Aorta (tissue), 5 donors: ENCODE measurements around the gene GAREM1. TPM values are rescaled to one million over a fixed set of nuclear protein-coding genes. Genes with fewer than 3 reads are reported as not detected.

Experiments used
- ATAC-seq: fragments of 200-7000 bp; cut with Tn5 transposase; one replicate; pipeline ENCODE4 v1.9.1; 2022; ENCODE audit warnings: moderate library complexity; ENCODE audit not compliant: low FRiP score
- DNase-seq, 2 donors: peaks; one replicate each; pipeline ENCODE4 v3.0.0-alpha.2; 2020
- H3K27ac ChIP-seq, 2 donors: one replicate each; pipeline ENCODE4 v1.5.1; 2013; ENCODE audit warnings: low read length in 2 of 2, mild to moderate bottlenecking in 2 of 2, moderate library complexity in 2 of 2, control low read depth in 1 of 2, inconsistent platforms in 1 of 2, low read depth in 1 of 2
- H3K27me3 ChIP-seq, 2 donors: one replicate each; pipeline ENCODE4 v1.6.1; 2013; ENCODE audit warnings: control low read depth in 1 of 2, low read length in 1 of 2, mild to moderate bottlenecking in 1 of 2, moderate library complexity in 1 of 2; ENCODE audit not compliant: insufficient read depth in 2 of 2, control insufficient read depth in 1 of 2
- H3K36me3 ChIP-seq, 2 donors: one replicate each; pipeline ENCODE4 v1.6.1; 2013; ENCODE audit warnings: control low read depth in 1 of 2, low read length in 1 of 2, mild to moderate bottlenecking in 1 of 2; ENCODE audit not compliant: insufficient read depth in 2 of 2, control insufficient read depth in 1 of 2
- H3K4me1 ChIP-seq, 2 donors: one replicate each; pipeline ENCODE4 v1.6.1; 2013; ENCODE audit warnings: low read length in 2 of 2, control low read depth in 1 of 2, mild to moderate bottlenecking in 1 of 2, moderate library complexity in 1 of 2; ENCODE audit not compliant: insufficient read depth in 2 of 2, control insufficient read depth in 1 of 2
- H3K4me3 ChIP-seq, 2 donors: one replicate each; pipeline ENCODE4 v1.5.1; 2013; ENCODE audit warnings: low read length in 2 of 2, control low read depth in 1 of 2, mild to moderate bottlenecking in 1 of 2
- H3K9me3 ChIP-seq: one replicate; pipeline ENCODE4 v1.6.1; 2013; ENCODE audit warnings: mild to moderate bottlenecking, low read length; ENCODE audit not compliant: control insufficient read depth
- WGBS, 2 donors: extraction: QIAGEN DNeasy Blood & Tissue Kit; methylation state at CpG; one replicate each; pipeline ENCODE4 v1.1.7; 2013; 5-methylcytosine and 5-hydroxymethylcytosine counted together
- intact Hi-C, 2 donors: fragments of 100-400 bp; cut with DNase I; formaldehyde crosslinking; loops; one replicate each; pipeline versions ENCODE4 v1.14.2 to v1.15.0; 2022
- polyA plus RNA-seq, 2 donors: library from polyadenylated mRNA; stranded (reverse); fragments of 200-250 nt; gene quantifications; one replicate each; pipeline ENCODE4 v1.2.3, GENCODE V29; 2013
- total RNA-seq, 2 donors: library from RNA; stranded (reverse); fragmentation: NEBNext Ultra II Directional; extraction: Animal tissue kit (Norgen Biotek cat#: 25700); gene quantifications; one replicate each; pipeline ENCODE4 v1.2.1, GENCODE V29; 2021
- donor health status: healthy with polysubstance abuse.
- donor health status: Bipolar disorder and iron deficiency.
- donor health status: DM: no; HTN: no; CAD: no.
- donor health status: DM: no; HTN: no; CAD: no.
- donor health status: DM: yes; HTN: yes; CAD: no.

The GAREM1 gene
- total and polyA plus RNA-seq, 4 donors, result 2.4 to 24.0 (median 7.0) TPM

DNA sequence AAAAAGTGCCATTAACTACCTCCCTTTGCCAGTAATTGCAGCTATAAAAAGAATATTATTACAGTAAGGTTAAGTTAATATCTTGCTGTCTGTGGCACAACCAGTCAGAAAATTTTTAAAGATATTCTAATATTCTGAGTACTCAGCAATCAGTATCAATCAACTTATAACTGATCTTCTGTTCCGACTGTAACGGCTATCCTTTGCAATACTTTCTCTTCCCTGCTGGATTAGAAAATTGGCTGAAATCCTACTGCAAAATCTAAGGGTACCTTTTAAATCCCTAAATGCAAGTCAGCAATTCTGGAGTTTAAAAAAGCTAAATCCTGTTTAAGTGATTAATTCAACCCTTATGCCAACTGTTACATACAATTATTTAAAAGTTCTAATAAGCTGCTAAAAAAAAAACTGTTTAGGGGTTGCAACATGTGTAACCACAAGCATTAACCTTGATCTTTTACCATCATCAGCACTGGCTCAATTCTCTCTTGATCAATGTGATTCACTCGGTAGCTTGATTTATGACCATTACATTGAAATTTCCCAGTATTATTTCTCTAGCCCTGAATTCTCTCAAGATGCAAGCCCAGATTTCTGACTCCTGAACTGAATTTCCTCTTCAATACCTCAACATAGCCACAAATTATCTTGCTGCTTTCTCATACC is 20.5 kb downstream of the GAREM1 start:
- Histone ChIP-seq H3K4me3 (no peak overlapping the region), H3K4me1 (peaks cover 7 to 9% of the 10 kb centered on the region in 2 donors), H3K27me3 (no peaks in the 10 kb centered on the region), H3K27ac (no peak overlapping the region), H3K36me3 (no peaks in the 10 kb centered on the region), H3K9me3 (no peaks in the 10 kb centered on the region)
- 86 to 90% methylated on average over 3 of the region's 3 CpGs for WGBS, 2 donors
- intact Hi-C loops, result no loop called here
- DNase-seq (no peak), ATAC-seq (no peak)

DNA sequence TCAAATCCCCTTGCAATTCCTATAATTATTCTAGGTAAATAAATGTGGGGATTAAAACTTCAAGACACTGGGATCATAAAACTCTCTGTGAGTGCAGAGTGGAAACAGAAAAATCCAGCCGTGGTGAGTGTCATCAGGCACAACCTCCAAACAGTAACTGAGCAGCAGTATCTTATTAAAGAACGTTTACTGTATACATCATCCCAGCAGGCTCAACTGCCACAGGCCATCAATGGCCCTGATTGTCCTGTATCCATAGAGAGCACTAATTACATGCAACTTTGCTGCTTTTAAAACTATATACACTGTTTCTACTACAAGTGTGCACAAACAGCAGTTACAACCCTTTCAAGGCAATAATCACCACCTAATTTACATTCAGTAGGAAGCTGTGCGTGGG is 23.9 kb downstream of the GAREM1 start:
- intact Hi-C loops, result loop anchor here in 1 of 2 donors (10.0 kb wide), 1 partner anchor 62 kb away; no protein-coding TSS in a partner anchor
- H3K27ac ChIP-seq, result no peak overlapping the region
- ATAC-seq (no peak), DNase-seq (no peak)
- no peaks in the 10 kb centered on the region for H3K9me3 ChIP-seq
- H3K36me3 ChIP-seq, result no peaks in the 10 kb centered on the region
- WGBS, 2 donors, result 74 to 77% methylated on average over 3 of the region's 3 CpGs
- H3K4me3 ChIP-seq, result no peak overlapping the region
- peaks cover 0 to 9% of the 10 kb centered on the region in 2 donors for H3K4me1 ChIP-seq
- H3K27me3 ChIP-seq, result no peaks in the 10 kb centered on the region

DNA sequence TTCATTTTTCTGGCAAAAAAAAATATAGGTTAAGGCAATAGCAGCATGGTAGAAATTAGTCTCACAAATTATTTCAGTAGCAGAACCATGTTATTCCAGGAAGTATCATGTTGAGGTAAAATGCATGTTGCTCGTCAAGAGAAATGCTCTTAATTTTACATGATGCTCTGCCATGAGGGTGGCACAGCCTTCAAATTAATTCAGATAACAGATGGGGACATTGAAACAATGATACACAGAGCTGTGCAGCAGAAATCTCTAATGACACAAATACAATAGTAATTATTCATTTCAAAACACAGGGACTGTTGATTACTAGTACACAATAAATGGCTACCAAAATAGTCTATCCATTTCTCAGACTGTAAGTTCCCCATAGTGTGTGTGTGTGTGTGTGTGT is 24.8 kb downstream of the GAREM1 start:
- Histone ChIP-seq H3K9me3 (no peaks in the 10 kb centered on the region), H3K4me1 (peaks cover 0 to 9% of the 10 kb centered on the region in 2 donors), H3K27me3 (no peaks in the 10 kb centered on the region), H3K4me3 (no peak overlapping the region), H3K36me3 (no peaks in the 10 kb centered on the region), H3K27ac (no peak overlapping the region)
- WGBS, 2 donors, result 93 to 94% methylated on average over 1 of the region's 1 CpG
- no peak for DNase-seq
- intact Hi-C loops, result loop anchor here in 1 of 2 donors (10.0 kb wide), 1 partner anchor 61 kb away; no protein-coding TSS in a partner anchor
- ATAC-seq, result no peak

DNA sequence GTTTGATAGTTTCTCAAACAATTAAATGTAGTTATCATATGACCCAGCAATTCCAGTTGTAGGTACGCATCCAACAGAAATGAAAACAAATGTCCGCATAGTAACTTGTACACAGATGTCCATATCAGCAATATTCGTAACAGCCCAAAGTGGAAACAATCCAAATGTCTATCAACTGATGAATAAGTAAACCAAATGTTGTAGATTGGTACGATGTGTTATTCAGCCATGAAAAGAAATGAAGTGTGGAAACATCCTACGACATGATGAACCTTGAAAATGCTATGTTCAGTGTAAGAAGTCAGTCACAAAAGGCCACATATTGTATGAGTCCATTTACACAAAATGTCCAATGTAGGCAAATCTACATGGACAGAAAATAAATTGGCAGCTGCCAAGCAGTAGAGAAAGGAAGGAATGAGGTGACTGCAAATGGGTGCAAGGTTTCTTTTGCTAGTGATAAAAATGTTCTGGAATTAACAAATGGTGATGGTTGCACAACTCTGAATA is 26.9 kb downstream of the GAREM1 start:
- Histone ChIP-seq H3K36me3 (no peaks in the 10 kb centered on the region), H3K9me3 (no peaks in the 10 kb centered on the region), H3K27ac (no peak overlapping the region), H3K4me1 (peaks cover 5% of the 10 kb centered on the region in 2 donors), H3K27me3 (no peaks in the 10 kb centered on the region), H3K4me3 (no peak overlapping the region)
- DNase-seq (no peak), ATAC-seq (no peak)
- intact Hi-C loops, result loop anchor here (5.0 to 10.0 kb wide), 2 partner anchors 59 to 156 kb away; no protein-coding TSS in a partner anchor
- WGBS, 2 donors, result 84 to 87% methylated on average over 5 of the region's 5 CpGs

DNA sequence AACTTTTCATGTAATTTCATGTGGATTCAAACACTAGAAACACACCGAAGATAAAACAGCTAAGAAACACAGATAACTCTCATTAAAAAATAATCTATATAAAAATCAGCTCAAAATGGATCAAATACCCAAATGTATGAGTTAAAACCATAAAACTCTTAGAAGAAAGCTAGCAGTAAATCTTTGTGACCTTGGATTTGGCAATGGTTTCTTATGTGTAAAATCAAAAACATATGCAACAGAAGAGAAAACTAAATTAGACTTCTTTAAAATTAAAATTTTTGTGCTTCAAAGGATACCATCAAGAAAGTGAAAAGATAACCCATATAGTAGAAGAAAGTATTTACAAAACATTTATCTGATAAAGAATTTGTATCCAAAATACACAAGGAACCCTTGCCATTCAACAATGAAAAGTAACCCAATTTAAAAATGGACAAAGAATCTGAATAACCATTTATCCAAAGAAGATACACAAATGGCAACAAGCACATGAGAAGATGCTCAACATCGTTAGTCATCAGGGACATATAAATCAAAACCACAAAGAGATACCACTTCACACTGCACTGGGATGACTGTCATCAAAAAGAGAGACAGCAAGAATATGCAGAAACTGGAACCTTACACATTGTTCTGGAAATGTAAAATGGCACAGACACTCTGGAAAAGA is 27.5 kb downstream of the GAREM1 start:
- intact Hi-C loops, result loop anchor here (5.0 to 10.0 kb wide), 2 partner anchors 58 to 156 kb away; no protein-coding TSS in a partner anchor
- 93 to 98% methylated on average over 2 of the region's 2 CpGs for WGBS, 2 donors

DNA sequence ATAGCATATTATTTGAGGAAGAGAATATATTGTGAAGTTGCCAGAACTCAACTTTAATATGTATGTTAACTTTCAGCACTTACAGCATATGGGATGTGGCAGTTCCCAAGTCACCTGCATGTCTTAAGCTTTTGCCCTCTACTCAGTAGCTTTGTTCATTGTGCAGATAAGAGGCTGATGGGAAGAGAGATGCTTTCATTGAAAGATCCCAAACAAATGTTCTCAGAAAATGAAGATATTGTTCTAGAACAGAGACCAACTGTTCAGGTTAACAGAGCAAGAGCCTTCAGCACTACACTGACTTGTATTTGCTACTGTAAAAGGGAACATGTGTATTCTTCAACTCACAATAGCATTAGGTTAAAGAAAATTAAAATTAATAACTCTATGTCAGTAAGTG is 28.1 kb downstream of the GAREM1 start:
- H3K27me3 ChIP-seq, result no peaks in the 10 kb centered on the region
- no peaks in the 10 kb centered on the region for H3K9me3 ChIP-seq
- no peak overlapping the region for H3K4me3 ChIP-seq
- ATAC-seq, result no peak
- H3K4me1 ChIP-seq, result peaks cover 5 to 7% of the 10 kb centered on the region in 2 donors
- H3K27ac ChIP-seq, result no peak overlapping the region
- intact Hi-C loops, result loop anchor here (5.0 to 10.0 kb wide), 2 partner anchors 58 to 155 kb away; no protein-coding TSS in a partner anchor
- H3K36me3 ChIP-seq, result no peaks in the 10 kb centered on the region
- DNase-seq, result no peak

More for the DNA sequence above, 27.5 kb downstream of the GAREM1 start:
- no peaks in the 10 kb centered on the region for H3K9me3 ChIP-seq
- H3K27me3 ChIP-seq, result no peaks in the 10 kb centered on the region
- no peaks in the 10 kb centered on the region for H3K36me3 ChIP-seq
- H3K27ac ChIP-seq, result no peak overlapping the region
- DNase-seq (no peak), ATAC-seq (no peak)
- peaks cover 5% of the 10 kb centered on the region in 2 donors for H3K4me1 ChIP-seq
- no peak overlapping the region for H3K4me3 ChIP-seq

DNA sequence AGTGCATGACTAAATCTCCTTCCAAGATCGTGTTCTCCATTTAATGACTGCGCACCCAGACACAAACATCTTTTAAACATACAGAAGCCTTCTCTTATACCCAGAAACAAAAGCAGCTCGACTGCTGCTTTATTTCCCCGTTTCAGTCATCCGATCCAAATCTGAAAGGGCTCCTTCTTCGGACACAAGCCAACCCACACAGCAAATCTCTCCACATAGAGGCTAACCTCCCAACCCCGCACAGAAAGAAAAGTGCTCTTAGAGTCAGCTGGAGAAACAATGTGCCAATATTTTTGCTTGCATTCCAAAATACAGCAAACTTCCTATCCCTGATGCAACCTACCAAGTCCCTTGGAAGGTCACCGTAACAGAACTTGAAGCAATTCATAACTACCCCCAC is 29.1 kb downstream of the GAREM1 start:
- H3K27ac ChIP-seq, result no peak overlapping the region
- 8% methylated on average over 8 of the region's 8 CpGs for WGBS, 2 donors
- no peaks in the 10 kb centered on the region for H3K9me3 ChIP-seq
- peak overlapping the region; percentile 49 to 59 for H3K4me3 ChIP-seq
- H3K27me3 ChIP-seq, result no peaks in the 10 kb centered on the region
- intact Hi-C loops, result loop anchor here (5.0 to 10.0 kb wide), 2 partner anchors 57 to 154 kb away; no protein-coding TSS in a partner anchor
- DNase-seq (peak in 1 of 2 donors; percentile 39), ATAC-seq (peak; percentile 47)
- H3K4me1 ChIP-seq, result peaks cover 7 to 9% of the 10 kb centered on the region in 2 donors
- no peaks in the 10 kb centered on the region for H3K36me3 ChIP-seq

DNA sequence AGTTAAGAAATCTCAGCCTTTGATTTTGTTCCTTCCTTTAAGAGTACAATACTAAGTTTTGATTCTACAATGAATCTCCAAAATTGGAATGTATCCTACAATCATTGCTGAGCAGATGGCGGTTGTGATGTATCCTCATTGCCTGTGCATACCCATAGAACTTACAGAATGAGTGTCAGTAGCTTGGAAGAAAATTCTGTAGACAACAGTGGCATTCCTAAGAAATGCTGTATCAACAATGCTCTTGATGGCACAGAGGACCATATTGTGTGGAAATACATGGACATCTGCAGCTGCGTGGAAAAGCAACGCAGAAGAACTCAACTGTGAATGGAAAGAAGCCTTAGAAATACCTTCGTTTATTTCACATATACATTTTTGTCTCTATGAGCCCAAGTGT is 30.2 kb downstream of the GAREM1 start:
- 94 to 96% methylated on average over 4 of the region's 4 CpGs for WGBS, 2 donors
- intact Hi-C loops, result loop anchor here (5.0 to 10.0 kb wide), 2 partner anchors 56 to 153 kb away; no protein-coding TSS in a partner anchor
- no peaks in the 10 kb centered on the region for H3K27me3 ChIP-seq
- no peaks in the 10 kb centered on the region for H3K9me3 ChIP-seq
- ATAC-seq, result no peak
- H3K27ac ChIP-seq, result no peak overlapping the region
- no peak for DNase-seq
- H3K4me1 ChIP-seq, result peaks cover 8 to 9% of the 10 kb centered on the region in 2 donors
- no peaks in the 10 kb centered on the region for H3K36me3 ChIP-seq
- H3K4me3 ChIP-seq, result no peak overlapping the region
